ENCODE measurements around the gene AHCY. TPM values are rescaled to one million over a fixed set of nuclear protein-coding genes. Genes with fewer than 3 reads are reported as not detected.
"Not testable (repeated sequence)": the region's sequence is repeated elsewhere in the genome, so short reads cannot be mapped to it uniquely, and the experiment has no call there.

AHCY gene
- total RNA-seq, 1 donor from 2014 or later: 328 TPM

DNA sequence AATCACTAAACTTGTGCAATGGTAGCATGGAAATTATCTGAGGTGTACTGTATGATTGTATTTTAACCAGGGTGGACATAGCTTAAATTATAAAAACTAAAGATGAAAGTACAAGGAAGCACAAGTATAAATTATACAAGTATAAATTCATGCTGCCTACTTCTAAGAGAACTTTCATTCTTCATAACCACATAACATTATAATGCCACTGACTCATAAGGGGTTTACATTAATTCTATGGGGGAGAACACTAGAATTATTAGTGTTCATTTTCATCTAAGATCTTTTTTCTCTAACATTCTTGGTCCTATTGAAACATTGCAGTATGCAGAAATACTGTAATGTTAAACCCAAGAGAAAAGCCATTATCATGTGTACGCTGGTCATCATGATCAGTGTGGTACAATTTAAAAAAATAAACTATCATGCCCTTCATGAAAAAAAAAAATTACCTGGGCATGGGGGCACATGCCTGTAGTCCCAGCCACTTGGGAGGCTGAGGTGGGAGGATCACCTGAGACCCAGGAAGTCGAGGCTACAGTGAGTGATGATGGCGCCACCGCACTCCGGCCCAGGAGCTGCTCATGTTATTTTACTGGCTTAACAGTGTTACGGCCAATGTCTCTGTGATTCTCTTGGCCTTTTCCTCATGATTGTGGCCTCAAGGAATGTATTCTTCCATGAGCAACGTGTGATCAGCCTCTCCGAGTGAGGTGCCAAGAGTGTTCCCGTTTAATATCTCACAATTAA lies 25.9 kb upstream of the AHCY start:
- no peak overlapping the region for H3K4me3 Mint-ChIP-seq (ENCODE audit: low read depth)
- no peak for DNase-seq (ENCODE audit: low spot score, unreplicated experiment)
- H3K36me3 Mint-ChIP-seq (ENCODE audit: insufficient read depth): no peaks in the 10 kb centered on the region
- no peaks in the 10 kb centered on the region for H3K27me3 Mint-ChIP-seq
- H3K27ac Mint-ChIP-seq: no peak overlapping the region
- H3K4me1 Mint-ChIP-seq (ENCODE audit: low read depth): peaks cover 10% of the 10 kb centered on the region
- TF ChIP-seq, protein P1, sequence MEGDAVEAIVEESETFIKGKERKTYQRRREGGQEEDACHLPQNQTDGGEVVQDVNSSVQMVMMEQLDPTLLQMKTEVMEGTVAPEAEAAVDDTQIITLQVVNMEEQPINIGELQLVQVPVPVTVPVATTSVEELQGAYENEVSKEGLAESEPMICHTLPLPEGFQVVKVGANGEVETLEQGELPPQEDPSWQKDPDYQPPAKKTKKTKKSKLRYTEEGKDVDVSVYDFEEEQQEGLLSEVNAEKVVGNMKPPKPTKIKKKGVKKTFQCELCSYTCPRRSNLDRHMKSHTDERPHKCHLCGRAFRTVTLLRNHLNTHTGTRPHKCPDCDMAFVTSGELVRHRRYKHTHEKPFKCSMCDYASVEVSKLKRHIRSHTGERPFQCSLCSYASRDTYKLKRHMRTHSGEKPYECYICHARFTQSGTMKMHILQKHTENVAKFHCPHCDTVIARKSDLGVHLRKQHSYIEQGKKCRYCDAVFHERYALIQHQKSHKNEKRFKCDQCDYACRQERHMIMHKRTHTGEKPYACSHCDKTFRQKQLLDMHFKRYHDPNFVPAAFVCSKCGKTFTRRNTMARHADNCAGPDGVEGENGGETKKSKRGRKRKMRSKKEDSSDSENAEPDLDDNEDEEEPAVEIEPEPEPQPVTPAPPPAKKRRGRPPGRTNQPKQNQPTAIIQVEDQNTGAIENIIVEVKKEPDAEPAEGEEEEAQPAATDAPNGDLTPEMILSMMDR (IDR thresholded peaks at IDR 0.05; ENCODE audit: unreplicated experiment): no peak
- no peaks in the 10 kb centered on the region for H3K9me3 Mint-ChIP-seq (ENCODE audit: low read depth)

GRCh38 chr20:34328207-34328606 lies 25.1 kb upstream of the AHCY start:
- not testable (repeated sequence) for H3K27me3 Mint-ChIP-seq; DNase-seq (ENCODE audit: low spot score, unreplicated experiment); H3K9me3 Mint-ChIP-seq (ENCODE audit: low read depth); H3K4me3 Mint-ChIP-seq (ENCODE audit: low read depth); H3K36me3 Mint-ChIP-seq (ENCODE audit: insufficient read depth); H3K27ac Mint-ChIP-seq; H3K4me1 Mint-ChIP-seq (ENCODE audit: low read depth)

DNA sequence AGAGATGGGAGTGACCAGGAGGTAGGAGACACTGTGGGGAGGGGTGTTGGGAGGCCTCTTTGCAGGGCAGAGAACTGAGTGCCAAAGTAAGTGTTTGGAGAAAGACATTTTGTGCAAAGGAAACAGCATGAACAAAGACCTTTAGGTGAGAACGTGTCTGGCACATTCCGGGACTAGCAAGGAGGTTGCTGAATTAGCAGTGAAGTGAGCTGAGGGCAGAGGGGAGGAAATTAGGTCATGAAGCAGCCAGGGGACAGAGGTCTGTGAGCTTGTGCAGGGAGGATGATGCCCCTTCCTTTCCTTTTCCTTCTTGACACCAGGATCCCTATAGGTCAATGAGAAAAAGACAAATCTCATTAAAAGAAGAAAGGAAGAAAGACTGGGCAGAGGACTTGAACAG lies 21.4 kb upstream of the AHCY start:
- no peak for DNase-seq (ENCODE audit: low spot score, unreplicated experiment)
- Mint-ChIP-seq H3K4me1 (ENCODE audit: low read depth) (peaks cover 13% of the 10 kb centered on the region), H3K27ac (no peak overlapping the region), H3K36me3 (ENCODE audit: insufficient read depth) (no peaks in the 10 kb centered on the region), H3K9me3 (ENCODE audit: low read depth) (no peaks in the 10 kb centered on the region), H3K4me3 (ENCODE audit: low read depth) (no peak overlapping the region), H3K27me3 (no peaks in the 10 kb centered on the region)
- TF ChIP-seq, protein P1 (IDR thresholded peaks at IDR 0.05; ENCODE audit: unreplicated experiment): no peak

GRCh38 chr20:34322267-34323105 lies 19.3 kb upstream of the AHCY start:
- TF ChIP-seq, protein P1 (IDR thresholded peaks at IDR 0.05; ENCODE audit: unreplicated experiment): no peak
- Mint-ChIP-seq H3K9me3 (ENCODE audit: low read depth) (no peaks in the 10 kb centered on the region), H3K27ac (no peak overlapping the region)

DNA sequence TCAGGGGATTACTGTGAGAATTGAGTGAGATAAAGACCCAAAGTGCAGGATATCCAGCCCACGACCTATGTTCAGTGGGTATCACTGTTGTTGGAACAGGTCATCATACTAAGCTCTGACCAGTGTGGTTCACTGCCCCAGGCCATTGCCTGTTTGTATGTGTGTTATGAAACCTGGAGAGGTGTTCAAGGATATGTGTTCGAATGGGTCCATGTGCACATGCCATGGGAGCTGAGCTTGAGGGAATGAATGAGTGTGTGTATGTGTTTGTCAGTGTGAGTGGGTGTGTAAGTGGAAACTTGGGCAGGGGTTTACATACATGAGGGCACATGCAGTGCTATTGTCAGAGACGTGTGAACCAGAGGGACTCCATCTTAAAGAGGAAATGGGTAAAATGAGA lies 17.7 kb upstream of the AHCY start:
- no peaks in the 10 kb centered on the region for H3K27me3 Mint-ChIP-seq
- no peaks in the 10 kb centered on the region for H3K9me3 Mint-ChIP-seq (ENCODE audit: low read depth)
- H3K4me3 Mint-ChIP-seq (ENCODE audit: low read depth): no peak overlapping the region
- peaks cover 13% of the 10 kb centered on the region for H3K4me1 Mint-ChIP-seq (ENCODE audit: low read depth)
- DNase-seq (ENCODE audit: low spot score, unreplicated experiment): no peak
- no peak overlapping the region for H3K27ac Mint-ChIP-seq
- TF ChIP-seq, protein P1 (IDR thresholded peaks at IDR 0.05; ENCODE audit: unreplicated experiment): no peak
- H3K36me3 Mint-ChIP-seq (ENCODE audit: insufficient read depth): no peaks in the 10 kb centered on the region

More at GRCh38 chr20:34322267-34323105, 19.3 kb upstream of the AHCY start:
- Mint-ChIP-seq H3K27me3 (no peaks in the 10 kb centered on the region), H3K36me3 (ENCODE audit: insufficient read depth) (no peaks in the 10 kb centered on the region), H3K4me3 (ENCODE audit: low read depth) (no peak overlapping the region), H3K4me1 (ENCODE audit: low read depth) (peaks cover 13% of the 10 kb centered on the region)
- DNase-seq (ENCODE audit: low spot score, unreplicated experiment): no peak
